Neutrophil (primary cell): Measurements from ENCODE around the gene GPSM1.

Experiments
- H3K27ac ChIP-seq: fragments of 200-600 bp; sonication (generic); 2 replicates; pipeline ENCODE4 v1.5.1; 2016; ENCODE audit warnings: mild to moderate bottlenecking, moderate library complexity
- H3K27me3 ChIP-seq: fragments of 200-600 bp; sonication (generic); 2 replicates; pipeline ENCODE4 v1.6.0; 2016; ENCODE audit warnings: mild to moderate bottlenecking
- H3K36me3 ChIP-seq: fragments of 200-600 bp; sonication (generic); 2 replicates; pipeline ENCODE4 v1.5.1; 2017
- H3K4me1 ChIP-seq, 2 experiments: fragments of 200-600 bp in 1 of 2; sonication (generic) in 1 of 2; 1 replicate in 1 of 2; 2 replicates in 1 of 2; pipeline versions ENCODE4 v1.5.1 to v1.6.1; 2013 to 2016; ENCODE audit warnings: low read depth in 1 of 2, low read length in 1 of 2, mild to moderate bottlenecking in 1 of 2, moderate library complexity in 1 of 2; ENCODE audit not compliant: control insufficient read depth in 1 of 2, insufficient read depth in 1 of 2
- H3K4me3 ChIP-seq, 2 experiments: fragments of 200-600 bp in 1 of 2; sonication (generic) in 1 of 2; 1 replicate in 1 of 2; 2 replicates in 1 of 2; pipeline ENCODE4 v1.5.1; 2013 to 2016; ENCODE audit warnings: low read depth in 1 of 2, low read length in 1 of 2, mild to moderate bottlenecking in 1 of 2, moderate library complexity in 1 of 2
- H3K9me3 ChIP-seq: fragments of 200-600 bp; sonication (generic); 2 replicates; pipeline ENCODE4 v1.5.1; 2016
- CTCF ChIP-seq: fragments of 200-600 bp; sonication (generic); IDR thresholded peaks from 2 replicates; pipeline ENCODE4 v1.5.1; 2016; ENCODE audit warnings: antibody characterized with exemption

The GPSM1 gene

GRCh38 chr9:136321561-136321960 lies 5.8 kb upstream of the GPSM1 start:
- H3K9me3 ChIP-seq: no peaks in the 10 kb centered on the region
- H3K4me1 ChIP-seq: no peaks in the 10 kb centered on the region
- H3K4me3 ChIP-seq: no peak overlapping the region
- peaks cover 40% of the 10 kb centered on the region for H3K27me3 ChIP-seq
- H3K27ac ChIP-seq: no peak overlapping the region
- H3K36me3 ChIP-seq: no peaks in the 10 kb centered on the region
- no peak for TF ChIP-seq CTCF

DNA sequence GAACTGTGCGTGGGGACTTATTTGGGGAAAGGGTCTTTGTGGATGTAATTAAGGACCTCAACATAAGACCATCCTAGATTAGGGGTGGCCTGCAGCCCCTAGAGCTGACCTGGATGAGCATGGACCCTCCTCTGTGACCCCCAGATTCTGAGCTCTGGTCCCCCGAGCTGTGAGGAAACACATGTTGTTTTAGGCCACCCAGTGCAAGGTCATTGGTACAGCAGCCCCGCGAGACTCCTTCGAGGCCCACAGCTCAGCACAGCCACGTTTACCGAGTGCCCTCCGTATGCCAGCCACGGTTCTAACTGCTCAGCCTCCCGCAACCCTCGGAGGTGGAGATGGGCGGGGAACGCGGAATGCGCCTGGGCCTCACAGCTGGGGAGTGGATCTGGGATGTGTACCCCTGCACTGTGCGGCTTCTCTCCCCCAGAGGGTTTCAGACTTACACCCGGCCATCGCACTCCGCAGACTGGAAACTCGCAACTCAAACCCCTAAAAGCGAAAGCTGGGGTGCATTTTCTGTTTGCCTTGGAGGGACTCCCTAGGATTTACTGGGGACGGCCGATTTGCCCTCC lies 4.5 kb upstream of the GPSM1 start:
- TF ChIP-seq CTCF: no peak

GRCh38 chr9:136323371-136323789 lies 4.0 kb upstream of the GPSM1 start:
- no peak for TF ChIP-seq CTCF
- H3K4me1 ChIP-seq: peaks cover 0 to 6% of the 10 kb centered on the region in 2 experiments
- H3K27me3 ChIP-seq: peaks cover 58% of the 10 kb centered on the region
- no peaks in the 10 kb centered on the region for H3K36me3 ChIP-seq
- no peak overlapping the region for H3K4me3 ChIP-seq
- no peaks in the 10 kb centered on the region for H3K9me3 ChIP-seq
- H3K27ac ChIP-seq: no peak overlapping the region

More for the DNA sequence above, 4.5 kb upstream of the GPSM1 start:
- Histone ChIP-seq H3K27me3 (peaks cover 52% of the 10 kb centered on the region), H3K27ac (no peak overlapping the region), H3K9me3 (no peaks in the 10 kb centered on the region), H3K4me3 (no peak overlapping the region), H3K4me1 (peaks cover 0 to 2% of the 10 kb centered on the region in 2 experiments), H3K36me3 (no peaks in the 10 kb centered on the region)

- TF ChIP-seq CTCF: no peak
These were observed 2.6 kb upstream of the GPSM1 start for GRCh38 chr9:136324501-136325300.

DNA sequence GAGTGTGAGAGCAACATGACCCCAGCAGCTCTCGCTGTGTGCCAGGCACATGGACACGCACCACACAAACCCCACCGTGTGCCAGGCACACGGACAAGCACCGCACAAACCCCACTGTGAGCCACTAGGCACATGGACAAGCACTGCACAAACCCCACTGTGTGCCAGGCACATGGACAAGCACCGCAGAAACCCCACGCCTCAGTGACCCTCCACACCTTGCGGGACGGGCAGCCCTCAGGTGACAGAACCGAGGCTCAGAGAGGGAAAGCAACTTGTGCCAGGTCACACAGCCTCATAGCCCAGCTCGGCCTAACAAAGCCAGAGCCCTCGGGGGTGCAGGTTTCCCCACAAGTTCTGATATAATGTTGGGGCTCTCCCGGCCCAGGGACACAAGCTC lies 2.0 kb upstream of the GPSM1 start:
- TF ChIP-seq CTCF: no peak
- peaks cover 0 to 6% of the 10 kb centered on the region in 2 experiments for H3K4me1 ChIP-seq
- no peaks in the 10 kb centered on the region for H3K36me3 ChIP-seq
- H3K27ac ChIP-seq: no peak overlapping the region
- peaks cover 73% of the 10 kb centered on the region for H3K27me3 ChIP-seq
- H3K9me3 ChIP-seq: no peaks in the 10 kb centered on the region
- no peak overlapping the region for H3K4me3 ChIP-seq

More at GRCh38 chr9:136324501-136325300, 2.6 kb upstream of the GPSM1 start:
- Histone ChIP-seq H3K36me3 (no peaks in the 10 kb centered on the region), H3K27me3 (peaks cover 71% of the 10 kb centered on the region), H3K4me3 (no peak overlapping the region), H3K27ac (no peak overlapping the region), H3K4me1 (peaks cover 0 to 6% of the 10 kb centered on the region in 2 experiments), H3K9me3 (no peaks in the 10 kb centered on the region)
